GM12891 (cell line): ENCODE data around the gene SMYD3.

ENCODE experiments used
- PAX5 ChIP-seq: IDR thresholded peaks from 2 replicates; pipeline ENCODE4 v1.6.1; 2011; ENCODE audit warnings: low read length, moderate library complexity, mild to moderate bottlenecking; ENCODE audit not compliant: insufficient read depth, severe bottlenecking
- POLR2A ChIP-seq: IDR thresholded peaks from 2 replicates; pipeline ENCODE4 v1.6.1; 2011; ENCODE audit warnings: low read depth, low read length, control low read depth
- POLR2AphosphoS5 ChIP-seq: IDR thresholded peaks from 2 replicates; pipeline ENCODE4 v1.6.1; 2011; ENCODE audit warnings: low read depth, low read length, control low read depth
- SPI1 ChIP-seq: IDR thresholded peaks from 2 replicates; pipeline ENCODE4 v1.6.1; 2011; ENCODE audit warnings: low read depth, low read length, control low read depth
- TAF1 ChIP-seq: IDR thresholded peaks from 2 replicates; pipeline ENCODE4 v1.6.1; 2011; ENCODE audit warnings: low read depth, low read length, control low read depth

- no peak for TF ChIP-seq TAF1
- TF ChIP-seq POLR2AphosphoS5 = no peak
- no peak for TF ChIP-seq POLR2A
- TF ChIP-seq SPI1 = no peak
- no peak for TF ChIP-seq PAX5
These were observed 503.7 kb downstream of the SMYD3 start for GRCh38 chr1:246003442-246003730.
